Gastroesophageal sphincter (tissue), 3 donors: Measurements from ENCODE around the gene MRTFB.

Source experiments
- EP300 ChIP-seq: sonication (generic); formaldehyde crosslinking; IDR thresholded peaks from one replicate; pipeline ENCODE4 v1.6.1; 2017; ENCODE audit warnings: antibody characterized with exemption, mild to moderate bottlenecking
- POLR2AphosphoS5 ChIP-seq: sonication (generic); formaldehyde crosslinking; IDR thresholded peaks from one replicate; pipeline ENCODE4 v1.6.1; 2017; ENCODE audit warnings: antibody characterized with exemption
- TF ChIP-seq, protein P1 (sequence below), 4 experiments: fragments of 200-600 bp in 2 of 4; fragments of 450-650 bp in 2 of 4; sonication (generic) in 1 of 4; IDR thresholded peaks; one replicate each; pipeline ENCODE4 v1.5.1; 2017 to 2019; ENCODE audit warnings: antibody characterized with exemption in 4 of 4, mild to moderate bottlenecking in 2 of 4, moderate library complexity in 2 of 4

DNA sequence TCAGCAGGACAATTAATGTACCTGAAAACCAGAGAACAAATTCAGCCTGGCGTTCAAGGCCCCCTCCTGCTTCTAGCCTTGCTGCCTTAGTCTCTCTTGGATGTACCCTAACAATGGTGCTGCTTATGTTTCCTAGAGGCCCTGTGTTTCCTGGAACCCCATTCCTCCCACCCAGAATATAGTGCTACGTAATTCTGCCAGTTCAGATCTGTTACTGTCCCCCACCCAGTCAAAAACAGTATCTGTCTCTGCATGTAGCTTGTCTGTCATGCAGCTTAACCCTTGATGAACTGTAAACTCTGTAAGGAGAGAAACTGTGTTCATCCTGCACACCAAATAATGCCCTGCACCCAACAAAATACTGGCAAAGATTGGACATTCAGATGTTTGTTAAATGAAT, 6.8 kb downstream of the MRTFB start:
- TF ChIP-seq EP300 (no peak), POLR2AphosphoS5 (no peak)
- TF ChIP-seq, protein P1, sequence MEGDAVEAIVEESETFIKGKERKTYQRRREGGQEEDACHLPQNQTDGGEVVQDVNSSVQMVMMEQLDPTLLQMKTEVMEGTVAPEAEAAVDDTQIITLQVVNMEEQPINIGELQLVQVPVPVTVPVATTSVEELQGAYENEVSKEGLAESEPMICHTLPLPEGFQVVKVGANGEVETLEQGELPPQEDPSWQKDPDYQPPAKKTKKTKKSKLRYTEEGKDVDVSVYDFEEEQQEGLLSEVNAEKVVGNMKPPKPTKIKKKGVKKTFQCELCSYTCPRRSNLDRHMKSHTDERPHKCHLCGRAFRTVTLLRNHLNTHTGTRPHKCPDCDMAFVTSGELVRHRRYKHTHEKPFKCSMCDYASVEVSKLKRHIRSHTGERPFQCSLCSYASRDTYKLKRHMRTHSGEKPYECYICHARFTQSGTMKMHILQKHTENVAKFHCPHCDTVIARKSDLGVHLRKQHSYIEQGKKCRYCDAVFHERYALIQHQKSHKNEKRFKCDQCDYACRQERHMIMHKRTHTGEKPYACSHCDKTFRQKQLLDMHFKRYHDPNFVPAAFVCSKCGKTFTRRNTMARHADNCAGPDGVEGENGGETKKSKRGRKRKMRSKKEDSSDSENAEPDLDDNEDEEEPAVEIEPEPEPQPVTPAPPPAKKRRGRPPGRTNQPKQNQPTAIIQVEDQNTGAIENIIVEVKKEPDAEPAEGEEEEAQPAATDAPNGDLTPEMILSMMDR (IDR thresholded peaks at IDR 0.05), result no peak
